HG02852 (cell line): ENCODE data around the gene OR4C46.
"Not testable (repeated sequence)": the region's sequence is repeated elsewhere in the genome, so short reads cannot be mapped to it uniquely, and the experiment has no call there.

Source experiments
- ATAC-seq: cut with Tn5 transposase; IDR thresholded peaks from one replicate; pipeline ENCODE4 v1.9.1; 2021; ENCODE audit warnings: mild to moderate bottlenecking, moderate library complexity; ENCODE audit not compliant: unreplicated experiment

OR4C46 gene

DNA sequence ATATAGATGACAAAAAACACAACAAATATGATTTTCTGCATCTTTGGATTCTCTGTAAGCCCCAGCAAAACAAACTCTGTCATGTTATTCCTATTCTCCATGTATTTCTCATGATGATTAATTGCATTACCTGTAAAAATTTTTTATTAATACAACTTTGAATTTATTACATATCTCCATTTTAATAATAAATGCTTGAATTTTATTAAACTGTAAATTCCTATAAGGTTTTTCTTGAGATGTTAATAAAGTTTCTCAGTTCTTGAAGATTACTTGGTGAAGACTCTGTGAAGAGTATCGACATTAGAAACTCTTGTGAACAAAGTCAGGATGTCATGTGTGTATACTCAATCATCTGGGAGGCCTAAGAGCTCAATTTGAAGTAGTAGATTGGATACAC, at the start of gene OR4C46:
OR4C46 (minus strand) TSS at position 101 of the 400 bp plus-strand sequence; CDS start at position 101, 0 bp downstream.
- no peak for ATAC-seq

DNA sequence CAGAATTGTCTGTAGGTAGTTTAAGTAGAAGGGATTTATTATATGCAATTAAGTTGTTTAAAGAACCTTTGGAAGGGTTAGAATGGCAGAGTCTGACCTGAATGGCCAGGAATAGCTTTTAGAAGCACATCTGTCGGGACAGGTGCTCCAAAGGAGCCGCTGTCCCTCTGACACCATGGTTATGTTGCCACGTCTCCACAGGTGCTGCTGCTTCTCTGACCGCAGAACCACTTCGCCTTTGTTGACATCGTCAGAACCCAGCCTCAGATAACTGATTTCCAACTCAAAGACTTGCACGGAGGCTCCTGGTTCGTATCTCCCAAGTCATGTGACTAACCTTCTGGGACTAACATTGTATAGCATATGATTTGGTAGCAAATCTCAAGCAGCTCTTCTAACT, 41.8 kb upstream of the OR4C46 start:
- ATAC-seq: not testable (repeated sequence)

DNA sequence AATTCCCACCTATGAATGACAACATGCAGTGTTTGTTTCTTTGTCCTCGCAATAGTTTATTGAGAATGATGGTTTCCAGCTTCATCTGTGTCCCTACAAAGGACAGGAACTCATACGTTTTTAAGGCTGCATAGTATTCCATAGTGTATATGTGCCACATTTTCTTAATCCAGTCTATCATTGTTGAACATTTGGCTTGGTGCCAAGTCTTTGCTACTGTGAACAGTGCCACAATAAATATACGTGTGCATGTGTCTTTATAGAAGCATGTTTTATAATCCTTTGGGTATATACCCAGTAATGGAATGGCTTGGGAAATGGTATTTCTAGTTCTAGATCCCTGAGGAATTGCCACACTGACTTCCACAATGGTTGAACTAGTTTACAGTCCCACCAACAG, 42.4 kb downstream of the OR4C46 start:
- not testable (repeated sequence) for ATAC-seq

DNA sequence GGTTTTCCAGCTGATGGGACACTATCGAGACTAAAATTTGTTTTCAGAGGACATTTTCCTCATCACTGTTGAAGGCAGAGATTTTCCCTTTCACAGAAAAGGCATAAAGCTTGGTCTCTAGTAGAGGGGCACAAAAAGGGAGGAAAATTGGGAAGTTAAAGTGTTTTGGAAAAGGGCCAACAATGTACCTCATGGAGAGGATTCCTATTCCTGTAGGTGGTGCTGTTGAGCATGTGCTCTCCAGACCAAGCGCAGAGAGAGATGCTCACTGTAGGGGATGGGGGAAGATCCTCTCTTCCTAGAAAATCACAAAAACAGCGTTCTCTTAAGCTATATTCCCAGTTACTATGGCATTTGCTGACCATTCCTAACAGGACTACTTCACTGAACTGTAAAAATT, 44.9 kb downstream of the OR4C46 start:
- no peak for ATAC-seq

DNA sequence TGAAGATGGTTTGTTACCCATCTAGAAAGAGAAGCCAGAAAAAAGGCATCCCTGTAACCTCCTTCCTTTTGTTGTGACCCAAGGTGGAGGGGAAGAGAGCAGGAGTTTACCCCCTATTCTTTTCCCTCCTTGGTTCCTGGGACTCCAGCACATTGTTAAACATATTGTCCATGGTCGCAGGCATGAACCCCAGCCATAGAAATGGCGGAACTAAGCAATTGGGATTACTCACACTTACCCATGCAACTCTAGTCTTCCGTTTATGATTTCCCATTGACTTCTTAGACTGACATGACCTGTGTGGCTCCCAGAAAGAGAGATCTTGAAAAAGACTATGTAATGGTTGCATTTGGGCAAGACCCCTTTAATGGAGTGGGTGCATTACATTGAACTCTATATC, 45.4 kb downstream of the OR4C46 start:
- no peak for ATAC-seq
